IMR-90 (cell line): ENCODE data around the gene C3orf18. TPM values are rescaled to one million over a fixed set of nuclear protein-coding genes. Genes with fewer than 3 reads are reported as not detected.

ENCODE experiments used
- ATAC-seq: fragments of 200-7000 bp; cut with Tn5 transposase; 2 replicates; pipeline ENCODE4 v1.9.1; 2020; ENCODE audit warnings: low read depth, mild to moderate bottlenecking, moderate library complexity
- BruUV-seq: library from RNA; stranded (reverse); fragments of 400-500 nt; replicated peaks from 2 replicates; lab custom pipeline; 2021; lab: Mats Ljungman, UMichigan
- CTCF ChIA-PET: fragments of 300-600 bp; formaldehyde crosslinking; extraction: SDS; loops from one replicate; lab custom pipeline; 2021; ENCODE audit warnings: antibody characterized with exemption; lab: Yijun Ruan, JAX
- POLR2A ChIA-PET: fragments of 300-600 bp; sonication (Branson Sonifier 250); formaldehyde crosslinking; loops from one replicate; lab custom pipeline; 2022; ENCODE audit warnings: antibody characterized with exemption; ENCODE audit not compliant: unreplicated experiment; lab: Charles Lee
- DNase-seq: peaks from one replicate; pipeline ENCODE4 v3.0.0; 2013
- H2AFZ ChIP-seq: replicated peaks from 2 replicates; pipeline ENCODE3; 2013; ENCODE audit warnings: low read length, mild to moderate bottlenecking; ENCODE audit not compliant: poor library complexity
- H2AK5ac ChIP-seq: 2 replicates; pipeline ENCODE4 v1.6.1; 2013; ENCODE audit warnings: low read depth, low read length, inconsistent platforms
- H2AK9ac ChIP-seq: replicated peaks from 2 replicates; pipeline ENCODE3; 2013; ENCODE audit warnings: mild to moderate bottlenecking, low read depth, low read length, moderate library complexity; ENCODE audit not compliant: poor library complexity
- H2BK120ac ChIP-seq: 2 replicates; pipeline ENCODE4 v1.6.1; 2013; ENCODE audit warnings: low read depth, low read length, inconsistent platforms
- H2BK15ac ChIP-seq: 3 replicates; pipeline ENCODE4 v1.6.1; 2013; ENCODE audit warnings: low read depth, low read length, inconsistent platforms
- H2BK20ac ChIP-seq: 2 replicates; pipeline ENCODE4 v1.6.1; 2013; ENCODE audit warnings: low read depth, mild to moderate bottlenecking, inconsistent platforms, low read length, moderate library complexity
- H2BK5ac ChIP-seq: 2 replicates; pipeline ENCODE4 v1.6.1; 2013; ENCODE audit warnings: mild to moderate bottlenecking, low read depth, low read length, inconsistent platforms; ENCODE audit not compliant: poor library complexity, severe bottlenecking
- H3K14ac ChIP-seq: replicated peaks from 2 replicates; pipeline ENCODE4 v1.6.1; 2013; ENCODE audit warnings: low read depth, low read length, inconsistent platforms
- H3K18ac ChIP-seq: 2 replicates; pipeline ENCODE4 v1.6.1; 2013; ENCODE audit warnings: low read depth, low read length, control low read depth
- H3K23ac ChIP-seq: 2 replicates; pipeline ENCODE4 v1.6.1; 2013; ENCODE audit warnings: low read depth, low read length, inconsistent platforms
- H3K27ac ChIP-seq: 2 replicates; pipeline ENCODE4 v1.5.1; 2013; ENCODE audit warnings: mild to moderate bottlenecking, control low read depth, low read length; ENCODE audit not compliant: insufficient read depth
- H3K27me3 ChIP-seq: 2 replicates; pipeline ENCODE4 v1.6.1; 2013; ENCODE audit warnings: low read length; ENCODE audit not compliant: control insufficient read depth, insufficient read depth
- H3K36me3 ChIP-seq: 2 replicates; pipeline ENCODE4 v1.6.1; 2013; ENCODE audit warnings: low read length, mixed read lengths; ENCODE audit not compliant: control insufficient read depth, insufficient read depth
- H3K4ac ChIP-seq: 2 replicates; pipeline ENCODE4 v1.6.1; 2013; ENCODE audit warnings: low read depth, low read length, inconsistent platforms
- H3K4me1 ChIP-seq: 2 replicates; pipeline ENCODE4 v1.6.1; 2013; ENCODE audit warnings: low read length, mixed read lengths; ENCODE audit not compliant: control insufficient read depth, insufficient read depth
- H3K4me2 ChIP-seq: 2 replicates; pipeline ENCODE4 v1.6.1; 2013; ENCODE audit warnings: low read depth, mild to moderate bottlenecking, control low read depth, low read length, moderate library complexity
- H3K4me3 ChIP-seq: 2 replicates; pipeline ENCODE4 v1.5.1; 2013; ENCODE audit warnings: low read depth, mild to moderate bottlenecking, control low read depth, low read length, moderate library complexity; ENCODE audit not compliant: insufficient read depth
- H3K56ac ChIP-seq: 2 replicates; pipeline ENCODE4 v1.6.1; 2013; ENCODE audit warnings: low read length, inconsistent platforms; ENCODE audit not compliant: insufficient read depth; ENCODE audit errors: extremely low read depth
- H3K79me1 ChIP-seq, 2 experiments: 2 replicates each; pipeline ENCODE4 v1.6.1; 2013; ENCODE audit warnings: low read length in 2 of 2, inconsistent platforms in 1 of 2, low read depth in 1 of 2
- H3K9ac ChIP-seq: 2 replicates; pipeline ENCODE4 v1.6.1; 2013; ENCODE audit warnings: low read depth, low read length, control low read depth
- H3K9me1 ChIP-seq: 2 replicates; pipeline ENCODE4 v1.6.1; 2013; ENCODE audit warnings: low read length, inconsistent platforms; ENCODE audit not compliant: insufficient read depth
- H3K9me3 ChIP-seq: 2 replicates; pipeline ENCODE4 v1.6.1; 2013; ENCODE audit warnings: low read length; ENCODE audit not compliant: control insufficient read depth, insufficient read depth
- H4K20me1 ChIP-seq: 2 replicates; pipeline ENCODE4 v1.6.1; 2013; ENCODE audit warnings: low read length, inconsistent platforms; ENCODE audit not compliant: insufficient read depth
- H4K5ac ChIP-seq: 2 replicates; pipeline ENCODE4 v1.6.1; 2013; ENCODE audit warnings: mild to moderate bottlenecking, low read depth, low read length, control low read depth
- H4K8ac ChIP-seq, 2 experiments: 2 replicates each; pipeline ENCODE4 v1.6.1; 2013; ENCODE audit warnings: low read depth in 2 of 2, low read length in 2 of 2, control low read depth in 1 of 2, inconsistent platforms in 1 of 2
- H4K91ac ChIP-seq: 2 replicates; pipeline ENCODE4 v1.6.1; 2013; ENCODE audit warnings: low read depth, low read length, inconsistent platforms; ENCODE audit not compliant: insufficient read depth
- CTCF ChIP-seq: conservative IDR thresholded peaks from 2 replicates; pipeline ENCODE4 v1.5.1; 2012; ENCODE audit warnings: mild to moderate bottlenecking, low read depth, low read length, improper control_type of control experiment
- FOS ChIP-seq: fragments of 150-350 bp; IDR thresholded peaks from 2 replicates; pipeline ENCODE4 v1.6.1; 2016; ENCODE audit warnings: low read depth, low read length
- USF2 ChIP-seq: fragments of 150-350 bp; IDR thresholded peaks from 2 replicates; pipeline ENCODE4 v1.6.1; 2017; ENCODE audit warnings: mild to moderate bottlenecking, antibody characterized with exemption, low read length, low read depth
- WGBS, 2 experiments: methylation state at CpG; one replicate each; pipeline versions ENCODE4 v1.1.5 to v1.1.7; 2013; ENCODE audit warnings: missing lambda C conversion rate in 2 of 2; ENCODE audit not compliant: insufficient read length in 1 of 2; ENCODE audit errors: extremely low coverage in 2 of 2; 5-methylcytosine and 5-hydroxymethylcytosine counted together
- dilution Hi-C: fragments of 300-500 bp; cut with HindIII; formaldehyde crosslinking; loops from one replicate; pipeline ENCODE4 v1.14.3; 2018; ENCODE audit warnings: low sequenced_read_pairs; ENCODE audit not compliant: unreplicated experiment
- in situ Hi-C: fragments of 300-500 bp; cut with MboI; formaldehyde crosslinking; loops from 3 replicates; pipeline ENCODE4 v1.14.3; 2019; ENCODE audit warnings: low sequenced_read_pairs, inconsistent platforms, mixed read lengths
- intact Hi-C: fragments of 100-400 bp; cut with micrococcal nuclease; formaldehyde crosslinking; loops from 2 replicates; pipeline ENCODE4 v1.10.0; 2022
- polyA plus RNA-seq, 3 experiments: library from polyadenylated mRNA; depleted of rRNA; stranded (reverse); fragments of >200 nt; gene quantifications; 2 replicates each; pipeline ENCODE4 v1.2.3, GENCODE V29; 2012; ENCODE audit warnings: low replicate concordance in 1 of 3
- total RNA-seq: library from RNA; depleted of rRNA; stranded (reverse); fragments of >200 nt; gene quantifications from 2 replicates; pipeline ENCODE4 v1.2.3, GENCODE V29; 2012

Gene C3orf18
- total and polyA plus RNA-seq, 2 of the 4 experiments (the other 2 are of a cell fraction): 6.8 to 10.6 TPM

- H3K36me3 ChIP-seq: no peaks in the 10 kb centered on the region
- dilution Hi-C loops (no loop called here), in situ Hi-C loops (no loop called here), intact Hi-C loops (no loop called here)
- no peak overlapping the region for H4K5ac ChIP-seq
- H3K14ac ChIP-seq: no peak overlapping the region
- peaks cover 81% of the 10 kb centered on the region for H3K27me3 ChIP-seq
- H3K79me1 ChIP-seq: no peaks in the 10 kb centered on the region
- no peaks in the 10 kb centered on the region for H3K4me1 ChIP-seq
- H2AFZ ChIP-seq: no peak overlapping the region
- no peak overlapping the region for H2AK5ac ChIP-seq
- no peaks in the 10 kb centered on the region for H3K9me1 ChIP-seq
- no peak overlapping the region for H3K23ac ChIP-seq
- no peak overlapping the region for H3K56ac ChIP-seq
- H2AK9ac ChIP-seq: no peak overlapping the region
- no peak overlapping the region for H3K18ac ChIP-seq
- no peak overlapping the region for H3K4me3 ChIP-seq
- no peak overlapping the region for H4K91ac ChIP-seq
- no peaks in the 10 kb centered on the region for H3K9me3 ChIP-seq
- no TSS peak for BruUV-seq
- WGBS, 2 experiments: 29% methylated on average over 1 of the region's 5 CpGs; no CpG with 5 or more reads in 1 of the 2 experiments
- no peak overlapping the region for H4K8ac ChIP-seq
- no peak for TF ChIP-seq FOS
- TF ChIP-seq CTCF: no peak
- TF ChIP-seq USF2: peak; percentile 22; the same call in 1 of the 2 replicates
- no peak overlapping the region for H3K4me2 ChIP-seq
- DNase-seq: peak; percentile 29
- no peak overlapping the region for H3K27ac ChIP-seq
- H3K4ac ChIP-seq: no peak overlapping the region
- no peak overlapping the region for H2BK120ac ChIP-seq
- H4K20me1 ChIP-seq: no peaks in the 10 kb centered on the region
- no peak overlapping the region for H2BK5ac ChIP-seq
- H2BK20ac ChIP-seq: no peak overlapping the region
- ATAC-seq: no peak
- no peak overlapping the region for H3K9ac ChIP-seq
- CTCF ChIA-PET: no interaction called here
- H2BK15ac ChIP-seq: no peak overlapping the region
- POLR2A ChIA-PET: no interaction called here
Observed at GRCh38 chr3:50536471-50537180, 30.9 kb downstream of the C3orf18 start.
